Heart left ventricle (tissue), 16 donors: ENCODE data around the gene SND1. TPM values are rescaled to one million over a fixed set of nuclear protein-coding genes. Genes with fewer than 3 reads are reported as not detected.

Experiments
- ATAC-seq, 4 donors: fragments of 200-7000 bp; cut with Tn5 transposase; one replicate each; pipeline ENCODE4 v1.9.1; 2020 to 2022; ENCODE audit warnings: moderate library complexity in 4 of 4, mild to moderate bottlenecking in 3 of 4, moderate number of reproducible peaks in 1 of 4
- DNase-seq, 5 donors: peaks; one replicate each; pipeline ENCODE4 v3.0.0-alpha.2; 2020
- H3K27ac ChIP-seq, 12 donors: fragments of 200-600 bp; sonication (generic) in 4 of 12; one replicate each; pipeline versions ENCODE4 v1.5.0 to v1.8.0; 2016 to 2022; ENCODE audit warnings: mild to moderate bottlenecking in 2 of 12
- H3K27me3 ChIP-seq, 9 donors: fragments of 200-600 bp; sonication (generic) in 2 of 9; one replicate each; pipeline versions ENCODE4 v1.5.1 to v1.8.0; 2016 to 2022; ENCODE audit warnings: mild to moderate bottlenecking in 3 of 9
- H3K36me3 ChIP-seq, 9 donors: fragments of 200-600 bp; sonication (generic) in 2 of 9; one replicate each; pipeline versions ENCODE4 v1.5.0 to v1.8.0; 2018 to 2022; ENCODE audit warnings: mild to moderate bottlenecking in 2 of 9
- H3K4me1 ChIP-seq, 12 donors: fragments of 200-600 bp; sonication (generic) in 4 of 12; one replicate each; pipeline versions ENCODE4 v1.5.0 to v1.8.0; 2016 to 2022; ENCODE audit warnings: mild to moderate bottlenecking in 3 of 12
- H3K4me3 ChIP-seq, 12 donors: fragments of 200-600 bp; sonication (generic) in 4 of 12; one replicate each; pipeline versions ENCODE4 v1.5.0 to v1.8.0; 2017 to 2022; ENCODE audit warnings: mild to moderate bottlenecking in 9 of 12, moderate library complexity in 4 of 12
- H3K9me3 ChIP-seq, 12 donors: fragments of 200-600 bp; sonication (generic) in 4 of 12; one replicate each; pipeline versions ENCODE4 v1.5.0 to v1.8.0; 2016 to 2022; ENCODE audit warnings: mild to moderate bottlenecking in 1 of 12
- POLR2A ChIP-seq, 2 donors: fragments of 450-650 bp; IDR thresholded peaks; one replicate each; pipeline ENCODE4 v1.6.1; 2017; ENCODE audit warnings: antibody characterized with exemption in 2 of 2, mild to moderate bottlenecking in 2 of 2, moderate library complexity in 2 of 2
- WGBS, 4 donors: extraction: QIAGEN DNeasy Blood & Tissue Kit in 2 of 4; methylation state at CpG; one replicate each; pipeline versions ENCODE4 v1.1.5 to v1.1.7; 2013 to 2018; 5-methylcytosine and 5-hydroxymethylcytosine counted together
- intact Hi-C, 10 donors: fragments of 100-400 bp; cut with DNase I; formaldehyde crosslinking; loops; one replicate each; pipeline versions ENCODE4 v1.11.1 to v1.14.2; 2022
- polyA plus RNA-seq, 2 donors: library from polyadenylated mRNA; stranded (reverse); fragments of 200-250 nt; gene quantifications; one replicate each; pipeline ENCODE4 v1.2.3, GENCODE V29; 2013
- total RNA-seq, 9 donors: library from RNA; depleted of rRNA in 2 of 9; stranded (reverse); fragments of >200 nt in 2 of 9; fragmentation: NEBNext Ultra II Directional in 3 of 9; extraction: Animal tissue kit (Norgen Biotek cat#: 25700) in 3 of 9; gene quantifications; one replicate each; pipeline versions ENCODE4 v1.1.0 to v1.2.4, GENCODE V29; 2016 to 2023
- TF ChIP-seq, protein P1 (sequence below), 12 donors: fragments of 200-600 bp; sonication (generic) in 4 of 12; IDR thresholded peaks; one replicate each; pipeline versions ENCODE4 v1.5.0 to v1.8.0; 2018 to 2022; ENCODE audit warnings: antibody characterized with exemption in 12 of 12, mild to moderate bottlenecking in 5 of 12
- donor health status: ischemic (EF 13 %, LVEDD 7.1; RV severe dilation, severe dysfunction).
- donor health status: healthy with polysubstance abuse.
- donor health status: DM: no; HTN: yes; CAD: no.
- donor health status: DM: no; HTN: no; CAD: no.
- donor health status: ischemic (EF 25% LVEDD 6.9; RV normal size, moderate dysfunction).
- donor health status: ischemic (EF 25% LVEDD 5.7; RV mildly dilated, moderate dysfunction).
- donor health status: healthy.
- donor health status: DM: yes; HTN: yes; CAD: no.
- donor health status: ischemic (EF 35%, LVEDD 5.7; RV mildly dilated, moderate dysfunction).
- donor health status: nonischemic (EF 11% LVEDD 7.7; RV severe dilation, severe dysfunction).
- donor health status: DM: yes; HTN: yes; CAD: no.
- donor health status: PGD.
- donor health status: ischemic (EF 29% LVEDD 5.4; RV normal size, mild dysfunction).
- donor health status: nonischemic (EF 23%, LVEDD 6.1; RV moderate dilation, normal function).

Gene SND1
- total and polyA plus RNA-seq, 11 donors, result 45.6 to 115 (median 76.3) TPM

DNA sequence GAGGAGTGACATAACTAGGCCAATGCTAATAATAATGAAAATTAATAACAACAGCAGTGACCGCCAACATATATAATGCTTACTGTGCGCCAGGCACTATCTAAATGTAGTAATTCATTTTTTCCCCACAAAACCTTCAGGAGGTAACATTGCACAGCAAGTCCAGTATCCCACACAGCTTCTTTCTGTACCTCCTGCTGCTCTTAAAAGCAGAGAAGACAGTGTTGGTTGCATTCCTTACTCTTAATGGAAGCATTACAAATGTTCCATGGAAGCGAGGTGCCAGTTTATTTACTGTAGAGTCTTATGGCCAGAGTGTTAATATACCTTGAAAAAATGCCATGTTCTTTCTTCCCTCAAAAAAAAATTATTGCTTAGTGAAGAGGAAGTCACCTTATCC, 211.1 kb downstream of the SND1 start:
- Histone ChIP-seq H3K4me1 (peaks cover 0 to 14% (median 8%) of the 10 kb centered on the region in 12 donors), H3K27me3 (no peaks in the 10 kb centered on the region), H3K36me3 (no peaks in the 10 kb centered on the region), H3K9me3 (no peaks in the 10 kb centered on the region), H3K4me3 (no peak overlapping the region), H3K27ac (no peak overlapping the region)
- 97 to 99% (median 98%) methylated on average over 3 of the region's 3 CpGs for WGBS, 4 donors
- no peak for TF ChIP-seq POLR2A (IDR thresholded peaks at IDR 0.05)
- TF ChIP-seq, protein P1, sequence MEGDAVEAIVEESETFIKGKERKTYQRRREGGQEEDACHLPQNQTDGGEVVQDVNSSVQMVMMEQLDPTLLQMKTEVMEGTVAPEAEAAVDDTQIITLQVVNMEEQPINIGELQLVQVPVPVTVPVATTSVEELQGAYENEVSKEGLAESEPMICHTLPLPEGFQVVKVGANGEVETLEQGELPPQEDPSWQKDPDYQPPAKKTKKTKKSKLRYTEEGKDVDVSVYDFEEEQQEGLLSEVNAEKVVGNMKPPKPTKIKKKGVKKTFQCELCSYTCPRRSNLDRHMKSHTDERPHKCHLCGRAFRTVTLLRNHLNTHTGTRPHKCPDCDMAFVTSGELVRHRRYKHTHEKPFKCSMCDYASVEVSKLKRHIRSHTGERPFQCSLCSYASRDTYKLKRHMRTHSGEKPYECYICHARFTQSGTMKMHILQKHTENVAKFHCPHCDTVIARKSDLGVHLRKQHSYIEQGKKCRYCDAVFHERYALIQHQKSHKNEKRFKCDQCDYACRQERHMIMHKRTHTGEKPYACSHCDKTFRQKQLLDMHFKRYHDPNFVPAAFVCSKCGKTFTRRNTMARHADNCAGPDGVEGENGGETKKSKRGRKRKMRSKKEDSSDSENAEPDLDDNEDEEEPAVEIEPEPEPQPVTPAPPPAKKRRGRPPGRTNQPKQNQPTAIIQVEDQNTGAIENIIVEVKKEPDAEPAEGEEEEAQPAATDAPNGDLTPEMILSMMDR (IDR thresholded peaks at IDR 0.05), result no peak
- DNase-seq (no peak), ATAC-seq (no peak)
- intact Hi-C loops, result no loop called here

GRCh38 chr7:127865466-127865865, 213.5 kb downstream of the SND1 start:
- no peak for TF ChIP-seq POLR2A (IDR thresholded peaks at IDR 0.05)
- TF ChIP-seq, protein P1 (IDR thresholded peaks at IDR 0.05), result no peak
- Histone ChIP-seq H3K27me3 (no peaks in the 10 kb centered on the region), H3K4me1 (peaks cover 0 to 12% (median 0%) of the 10 kb centered on the region in 12 donors), H3K4me3 (no peak overlapping the region), H3K27ac (no peak overlapping the region), H3K36me3 (no peaks in the 10 kb centered on the region), H3K9me3 (no peaks in the 10 kb centered on the region)
- ATAC-seq (no peak), DNase-seq (no peak)
- 42 to 53% (median 43%) methylated on average over 1 of the region's 1 CpG for WGBS, 4 donors
- intact Hi-C loops, result no loop called here

DNA sequence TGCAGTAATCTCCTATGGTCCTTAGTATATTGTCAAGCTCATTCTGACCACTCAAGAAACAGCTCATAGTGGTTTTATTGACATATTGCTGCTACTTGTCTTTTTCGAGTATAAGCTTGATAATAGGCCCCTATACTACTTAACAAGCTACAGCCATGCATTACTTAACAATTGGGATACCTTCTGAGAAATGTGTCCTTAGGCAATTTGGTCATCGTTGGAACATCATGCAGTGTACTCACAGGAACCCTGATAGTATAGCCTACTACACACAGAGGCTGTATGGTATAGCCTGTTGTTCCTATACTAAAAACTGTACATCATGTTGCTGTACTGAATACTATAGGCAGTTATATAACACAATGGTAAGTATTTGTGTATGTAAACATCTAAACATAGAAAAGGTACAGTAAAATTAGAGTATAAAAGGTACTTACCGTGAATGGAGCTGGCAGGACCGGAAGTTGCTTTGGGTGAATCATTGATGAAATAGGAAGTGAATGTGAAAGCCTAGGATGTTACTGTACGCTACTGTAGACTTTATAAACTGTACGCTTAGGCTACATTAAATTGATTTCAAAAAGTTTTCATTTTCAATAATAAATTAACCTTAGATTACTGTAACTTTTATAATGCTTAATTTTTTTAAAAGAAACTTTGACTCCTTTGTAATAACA, 218.4 kb downstream of the SND1 start:
- Histone ChIP-seq H3K4me1 (peaks cover 0 to 9% (median 4%) of the 10 kb centered on the region in 12 donors), H3K9me3 (no peaks in the 10 kb centered on the region), H3K27me3 (no peaks in the 10 kb centered on the region), H3K27ac (no peak overlapping the region), H3K36me3 (no peaks in the 10 kb centered on the region), H3K4me3 (no peak overlapping the region)
- intact Hi-C loops, result no loop called here
- ATAC-seq (no peak), DNase-seq (no peak)
- 89 to 94% (median 91%) methylated on average over 6 of the region's 6 CpGs for WGBS, 4 donors
- TF ChIP-seq, protein P1 (IDR thresholded peaks at IDR 0.05), result no peak
- no peak for TF ChIP-seq POLR2A (IDR thresholded peaks at IDR 0.05)

- DNase-seq, result no peak
- H3K36me3 ChIP-seq, result no peaks in the 10 kb centered on the region
- WGBS, 4 donors, result 94 to 99% (median 98%) methylated on average over 3 of the region's 3 CpGs
- TF ChIP-seq POLR2A (IDR thresholded peaks at IDR 0.05), result no peak
- TF ChIP-seq, protein P1 (IDR thresholded peaks at IDR 0.05), result no peak
- peaks cover 0 to 14% (median 8%) of the 10 kb centered on the region in 12 donors for H3K4me1 ChIP-seq
- H3K27ac ChIP-seq, result no peak overlapping the region
- intact Hi-C loops, result no loop called here
- H3K27me3 ChIP-seq, result no peaks in the 10 kb centered on the region
- no peaks in the 10 kb centered on the region for H3K9me3 ChIP-seq
- no peak overlapping the region for H3K4me3 ChIP-seq
- ATAC-seq, result no peak
Observed at GRCh38 chr7:127871226-127871625, 219.2 kb downstream of the SND1 start.
